SH-SY5Y (cell line): ENCODE results near the gene CERS5.

Experiments used
- GATA2 ChIP-seq: IDR thresholded peaks from 2 replicates; pipeline ENCODE4 v1.6.1; 2011; ENCODE audit warnings: mild to moderate bottlenecking, low read depth, low read length
- GATA3 ChIP-seq: IDR thresholded peaks from 2 replicates; pipeline ENCODE4 v1.6.1; 2011; ENCODE audit warnings: low read depth, mild to moderate bottlenecking, low read length, moderate library complexity

DNA sequence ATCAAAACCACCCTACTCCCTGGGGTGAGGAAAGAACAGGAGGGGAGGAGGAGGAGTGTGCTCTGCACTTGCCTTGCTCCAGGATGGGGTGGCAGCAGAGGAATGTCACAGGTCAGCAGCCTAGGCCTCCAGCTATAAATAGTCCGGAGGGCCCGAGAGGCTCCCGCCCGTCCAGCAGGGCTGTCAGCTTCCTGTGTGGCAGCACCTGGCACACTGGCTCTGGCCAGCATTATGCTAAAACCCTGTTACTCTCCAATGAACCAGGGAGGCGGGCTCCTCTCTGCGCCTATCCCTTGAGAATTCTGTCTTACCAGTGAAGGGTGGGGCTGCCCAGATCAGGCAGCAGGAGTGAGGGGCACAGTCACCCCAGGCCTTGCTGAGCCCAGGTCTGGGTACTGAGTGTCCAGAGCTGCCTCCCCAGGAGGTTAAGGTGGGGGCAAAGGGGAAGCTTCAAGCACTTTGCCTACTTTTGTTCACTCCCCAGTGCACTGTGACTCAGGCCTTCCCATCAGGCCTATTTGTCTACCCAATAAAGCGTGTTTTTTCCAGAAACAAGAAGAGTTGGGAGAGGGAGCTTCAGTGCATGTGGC lies 56.3 kb downstream of the CERS5 start:
- TF ChIP-seq GATA3 (no peak), GATA2 (no peak)
